ENCODE measurements around the gene CCDC97. TPM values are rescaled to one million over a fixed set of nuclear protein-coding genes. Genes with fewer than 3 reads are reported as not detected.

Gene CCDC97
- total and polyA plus RNA-seq, 2 experiments from 2014 or later: 15.1 to 24.4 TPM

DNA sequence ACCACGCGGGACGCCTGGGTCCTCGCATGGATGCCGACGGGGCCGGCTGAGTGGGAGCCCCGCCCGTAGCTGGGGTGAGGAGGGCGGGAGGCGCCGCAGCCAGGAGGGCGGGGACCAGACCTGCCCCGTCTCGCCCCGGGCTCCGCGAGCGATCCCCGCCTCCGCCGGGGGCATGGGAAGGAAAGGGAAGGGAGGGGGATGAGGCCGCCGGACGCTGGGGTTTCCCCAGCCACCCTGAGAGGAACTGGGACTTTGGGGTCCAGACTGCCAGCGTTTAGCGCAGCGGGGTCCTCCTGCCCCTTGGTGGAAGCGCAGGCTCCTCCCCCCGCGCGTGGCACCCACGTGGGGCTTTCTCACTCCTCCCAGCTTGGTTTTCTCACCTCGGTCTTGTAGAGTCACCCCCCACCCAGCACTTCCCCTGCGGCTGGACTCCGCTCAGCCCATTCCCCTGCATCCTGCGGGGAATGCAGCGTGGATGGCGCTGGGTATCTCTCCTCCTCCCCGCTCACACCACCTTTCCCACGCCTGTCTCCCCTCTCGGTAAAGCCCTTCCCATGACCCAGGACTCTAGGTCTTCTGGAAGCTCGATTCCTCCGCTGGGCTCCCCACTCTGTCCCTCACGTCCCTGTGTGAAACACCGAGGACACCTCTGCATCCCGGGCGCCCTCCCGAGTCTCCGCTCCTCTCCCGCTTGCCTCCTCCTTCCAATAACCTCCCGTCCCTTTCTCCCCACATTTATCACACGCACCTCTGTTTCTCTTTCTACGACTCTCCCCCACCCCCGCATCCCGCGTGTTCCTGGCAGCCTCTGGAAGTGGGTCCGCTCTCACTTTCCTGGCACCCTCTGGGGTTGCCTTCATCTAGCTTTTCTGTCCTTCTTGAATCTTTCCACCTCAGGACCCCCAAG, 41.6 kb downstream of the CCDC97 start:
- peak overlapping the region; percentile 89 for H3K4me2 ChIP-seq
- WGBS (ENCODE audit: low lambda C conversion rate, missing lambda C conversion rate): under 1% methylated on average over 32 of the region's 58 CpGs
- peaks cover 37% of the 10 kb centered on the region for H3K79me2 ChIP-seq
- H3K27me3 ChIP-seq: peaks cover 5% of the 10 kb centered on the region
- H3K36me3 ChIP-seq (replicated peaks; ENCODE audit: insufficient read depth, low read depth): no peaks in the 10 kb centered on the region
- H3K4me1 ChIP-seq (ENCODE audit: insufficient read depth): peaks cover 6% of the 10 kb centered on the region
- H4K20me1 ChIP-seq (ENCODE audit: insufficient read depth, poor library complexity, severe bottlenecking): peaks cover 10% of the 10 kb centered on the region
- no peaks in the 10 kb centered on the region for H3K9me2 ChIP-seq (replicated peaks; ENCODE audit: insufficient read depth)
- peak overlapping the region; percentile 80 for H3K4me3 ChIP-seq
- no peak overlapping the region for H3K27ac ChIP-seq
- peak; percentile 65 for DNase-seq (ENCODE audit: low spot score)
- no peaks in the 10 kb centered on the region for H3K9me3 ChIP-seq (ENCODE audit: low read depth)
- H2AFZ ChIP-seq: no peak overlapping the region
- TF ChIP-seq EZH2phosphoT487 (IDR thresholded peaks at IDR 0.05; ENCODE audit: low read depth, severe bottlenecking, unreplicated experiment): no peak
- TF ChIP-seq, protein P1, sequence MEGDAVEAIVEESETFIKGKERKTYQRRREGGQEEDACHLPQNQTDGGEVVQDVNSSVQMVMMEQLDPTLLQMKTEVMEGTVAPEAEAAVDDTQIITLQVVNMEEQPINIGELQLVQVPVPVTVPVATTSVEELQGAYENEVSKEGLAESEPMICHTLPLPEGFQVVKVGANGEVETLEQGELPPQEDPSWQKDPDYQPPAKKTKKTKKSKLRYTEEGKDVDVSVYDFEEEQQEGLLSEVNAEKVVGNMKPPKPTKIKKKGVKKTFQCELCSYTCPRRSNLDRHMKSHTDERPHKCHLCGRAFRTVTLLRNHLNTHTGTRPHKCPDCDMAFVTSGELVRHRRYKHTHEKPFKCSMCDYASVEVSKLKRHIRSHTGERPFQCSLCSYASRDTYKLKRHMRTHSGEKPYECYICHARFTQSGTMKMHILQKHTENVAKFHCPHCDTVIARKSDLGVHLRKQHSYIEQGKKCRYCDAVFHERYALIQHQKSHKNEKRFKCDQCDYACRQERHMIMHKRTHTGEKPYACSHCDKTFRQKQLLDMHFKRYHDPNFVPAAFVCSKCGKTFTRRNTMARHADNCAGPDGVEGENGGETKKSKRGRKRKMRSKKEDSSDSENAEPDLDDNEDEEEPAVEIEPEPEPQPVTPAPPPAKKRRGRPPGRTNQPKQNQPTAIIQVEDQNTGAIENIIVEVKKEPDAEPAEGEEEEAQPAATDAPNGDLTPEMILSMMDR (IDR thresholded peaks at IDR 0.05; ENCODE audit: poor library complexity): no peak
- peak; percentile 0 for TF ChIP-seq EZH2 (IDR thresholded peaks at IDR 0.05; ENCODE audit: borderline replicate concordance)

DNA sequence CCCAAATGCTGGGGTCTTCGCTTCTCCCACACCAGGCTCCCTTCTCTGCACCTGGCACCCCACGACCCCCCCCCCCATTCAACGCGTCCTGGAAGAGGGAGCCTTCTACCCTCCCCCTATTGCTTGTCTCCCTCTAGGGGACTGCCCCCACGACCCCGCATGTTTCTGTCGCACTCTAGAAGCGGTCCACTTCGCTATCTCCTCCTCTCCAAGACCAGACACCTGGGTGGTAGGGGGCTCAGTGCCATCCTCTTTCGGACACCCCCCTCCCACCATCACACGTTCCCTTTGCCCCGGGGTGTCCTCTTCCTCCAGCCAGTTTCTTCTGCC, 42.3 kb downstream of the CCDC97 start:
- Histone ChIP-seq H3K4me3 (peak overlapping the region; percentile 80), H3K36me3 (replicated peaks; ENCODE audit: insufficient read depth, low read depth) (no peaks in the 10 kb centered on the region), H3K27me3 (peaks cover 5% of the 10 kb centered on the region), H4K20me1 (ENCODE audit: insufficient read depth, poor library complexity, severe bottlenecking) (peaks cover 10% of the 10 kb centered on the region), H3K27ac (peak overlapping the region; percentile 65), H3K4me1 (ENCODE audit: insufficient read depth) (peaks cover 6% of the 10 kb centered on the region), H3K79me2 (peaks cover 37% of the 10 kb centered on the region), H2AFZ (peak overlapping the region; percentile 11), H3K9me2 (replicated peaks; ENCODE audit: insufficient read depth) (no peaks in the 10 kb centered on the region), H3K4me2 (peak overlapping the region; percentile 89), H3K9me3 (ENCODE audit: low read depth) (no peaks in the 10 kb centered on the region)
- no peak for TF ChIP-seq EZH2phosphoT487 (IDR thresholded peaks at IDR 0.05; ENCODE audit: low read depth, severe bottlenecking, unreplicated experiment)
- peak; percentile 15 for TF ChIP-seq EZH2 (IDR thresholded peaks at IDR 0.05; ENCODE audit: borderline replicate concordance)
- TF ChIP-seq, protein P1 (IDR thresholded peaks at IDR 0.05; ENCODE audit: poor library complexity): no peak
- 0% methylated on average over 12 of the region's 12 CpGs for WGBS (ENCODE audit: low lambda C conversion rate, missing lambda C conversion rate)
- DNase-seq (ENCODE audit: low spot score): no peak

DNA sequence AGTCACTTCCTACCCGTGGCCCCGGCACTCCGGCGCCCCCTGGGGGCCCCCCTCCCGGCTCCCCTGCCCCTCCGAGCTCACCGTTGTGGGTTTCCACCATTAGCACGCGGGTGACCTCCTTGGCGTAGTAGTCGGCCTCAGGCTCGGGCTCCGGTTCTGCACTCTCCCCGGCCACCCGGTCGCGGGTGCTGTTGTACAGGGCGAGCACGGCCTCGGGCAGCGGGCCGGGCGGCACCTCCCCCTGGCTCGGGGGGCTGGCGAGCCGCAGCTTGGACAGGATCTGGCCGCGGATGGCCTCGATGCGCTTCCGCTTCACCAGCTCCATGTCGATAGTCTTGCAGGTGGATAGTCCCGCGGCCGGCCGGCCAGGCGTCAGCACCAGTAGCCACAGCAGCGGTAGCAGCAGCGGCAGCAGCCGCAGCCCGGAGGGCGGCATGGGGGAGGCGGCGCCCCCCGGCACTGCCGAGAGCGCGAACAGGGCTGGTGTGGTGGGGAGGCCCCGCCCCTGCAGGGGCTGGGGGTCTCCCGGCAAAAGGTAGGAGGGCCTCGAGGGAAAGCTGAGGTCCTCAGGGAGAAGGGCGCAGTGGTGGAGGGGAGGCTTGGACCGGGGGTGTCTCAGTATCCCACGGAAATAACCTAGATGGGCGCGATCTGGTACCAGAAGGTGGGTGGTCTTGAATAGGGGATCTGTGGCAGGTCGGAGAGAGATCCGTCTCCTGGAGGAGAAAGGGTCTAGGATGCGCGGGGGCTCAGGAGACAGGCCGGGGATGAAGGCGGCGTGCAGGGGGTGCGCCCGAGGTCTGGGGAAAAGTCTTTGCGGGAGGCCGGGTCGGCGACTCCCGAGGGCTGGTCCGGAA, 42.9 kb downstream of the CCDC97 start:
- no peaks in the 10 kb centered on the region for H3K36me3 ChIP-seq (replicated peaks; ENCODE audit: insufficient read depth, low read depth)
- H3K79me2 ChIP-seq: peaks cover 37% of the 10 kb centered on the region
- DNase-seq (ENCODE audit: low spot score): peak; percentile 73
- H2AFZ ChIP-seq: peak overlapping the region; percentile 73
- peaks cover 5% of the 10 kb centered on the region for H3K27me3 ChIP-seq
- peaks cover 10% of the 10 kb centered on the region for H4K20me1 ChIP-seq (ENCODE audit: insufficient read depth, poor library complexity, severe bottlenecking)
- TF ChIP-seq EZH2phosphoT487 (IDR thresholded peaks at IDR 0.05; ENCODE audit: low read depth, severe bottlenecking, unreplicated experiment): no peak
- TF ChIP-seq, protein P1 (IDR thresholded peaks at IDR 0.05; ENCODE audit: poor library complexity): peak; percentile 47
- peak overlapping the region; percentile 89 for H3K4me2 ChIP-seq
- under 1% methylated on average over 56 of the region's 71 CpGs for WGBS (ENCODE audit: low lambda C conversion rate, missing lambda C conversion rate)
- H3K4me1 ChIP-seq (ENCODE audit: insufficient read depth): peaks cover 6% of the 10 kb centered on the region
- H3K9me2 ChIP-seq (replicated peaks; ENCODE audit: insufficient read depth): no peaks in the 10 kb centered on the region
- H3K4me3 ChIP-seq: peak overlapping the region; percentile 80
- peak overlapping the region; percentile 65 for H3K27ac ChIP-seq
- no peaks in the 10 kb centered on the region for H3K9me3 ChIP-seq (ENCODE audit: low read depth)

Measured in hepatocyte (in vitro differentiated cells).